WTC11 (cell line): ENCODE data around the gene LDLRAD3. TPM values are rescaled to one million over a fixed set of nuclear protein-coding genes. Genes with fewer than 3 reads are reported as not detected.

Source experiments
- ATAC-seq: fragments of 200-7000 bp; cut with Tn5 transposase; 2 replicates; pipeline ENCODE4 v1.10.0; 2021; ENCODE audit warnings: mild to moderate bottlenecking, moderate library complexity
- CTCF ChIA-PET: fragments of 300-600 bp; sonication (Branson Sonifier 250); formaldehyde crosslinking; loops from one replicate; lab custom pipeline; 2021; ENCODE audit warnings: antibody characterized with exemption; lab: Charles Lee
- POLR2A ChIA-PET: fragments of 350-600 bp; sonication (Branson Sonifier 250); formaldehyde crosslinking; loops from one replicate; lab custom pipeline; 2021; ENCODE audit warnings: antibody characterized with exemption; lab: Charles Lee
- DNase-seq: peaks from one replicate; pipeline ENCODE4 v3.0.0; 2021; ENCODE audit warnings: low spot score
- H3K27ac Mint-ChIP-seq: 2 replicates; pipeline ENCODE4 v1.8.0; 2021; ENCODE audit warnings: mixed read lengths
- H3K27me3 Mint-ChIP-seq: 2 replicates; pipeline ENCODE4 v1.8.0; 2021; ENCODE audit warnings: low read depth, mild to moderate bottlenecking, moderate library complexity, mixed read lengths
- H3K36me3 Mint-ChIP-seq: 2 replicates; pipeline ENCODE4 v1.8.0; 2021; ENCODE audit warnings: mixed read lengths
- H3K4me1 Mint-ChIP-seq: 2 replicates; pipeline ENCODE4 v1.8.0; 2022; ENCODE audit warnings: mixed read lengths
- H3K4me3 Mint-ChIP-seq: 2 replicates; pipeline ENCODE4 v1.8.0; 2021; ENCODE audit warnings: mild to moderate bottlenecking, moderate library complexity, mixed read lengths
- H3K9me3 Mint-ChIP-seq: 2 replicates; pipeline ENCODE4 v1.8.0; 2021; ENCODE audit warnings: mixed read lengths
- ATF3 ChIP-seq: sonication (generic); formaldehyde crosslinking; conservative IDR thresholded peaks from 2 replicates; pipeline ENCODE4 v1.8.1; 2022; ENCODE audit warnings: mild to moderate bottlenecking, missing genetic modification reagents
- CBFB ChIP-seq: sonication (generic); formaldehyde crosslinking; IDR thresholded peaks from 2 replicates; pipeline ENCODE4 v1.8.1; 2022; ENCODE audit warnings: mild to moderate bottlenecking, low read depth, missing genetic modification reagents
- ESRRA ChIP-seq: sonication (generic); formaldehyde crosslinking; IDR thresholded peaks from 2 replicates; pipeline ENCODE4 v1.8.1; 2022; ENCODE audit warnings: mild to moderate bottlenecking, missing genetic modification reagents, borderline replicate concordance
- FOXP4 ChIP-seq: sonication (generic); formaldehyde crosslinking; IDR thresholded peaks from 2 replicates; pipeline ENCODE4 v1.8.0; 2022; ENCODE audit warnings: mild to moderate bottlenecking, missing genetic modification reagents
- KAT7 ChIP-seq: sonication (generic); formaldehyde crosslinking; IDR thresholded peaks from 2 replicates; pipeline ENCODE4 v1.8.1; 2023; ENCODE audit warnings: missing genetic modification reagents, mild to moderate bottlenecking, borderline replicate concordance
- NFE2L1 ChIP-seq: sonication (generic); formaldehyde crosslinking; IDR thresholded peaks from 2 replicates; pipeline ENCODE4 v1.8.1; 2023; ENCODE audit warnings: missing genetic modification reagents
- NR2C2 ChIP-seq: sonication (generic); formaldehyde crosslinking; IDR thresholded peaks from 2 replicates; pipeline ENCODE4 v1.8.0; 2022; ENCODE audit warnings: mild to moderate bottlenecking, missing genetic modification reagents
- NR3C1 ChIP-seq: sonication (generic); formaldehyde crosslinking; conservative IDR thresholded peaks from 2 replicates; pipeline ENCODE4 v1.8.1; 2023; ENCODE audit warnings: low read depth, mild to moderate bottlenecking, missing genetic modification reagents
- PRDM15 ChIP-seq: sonication (generic); formaldehyde crosslinking; IDR thresholded peaks from 2 replicates; pipeline ENCODE4 v1.8.0; 2022; ENCODE audit warnings: missing genetic modification reagents
- SOX15 ChIP-seq: fragments of 250-450 bp; sonication (Bioruptor Pico); IDR thresholded peaks from 2 replicates; pipeline ENCODE4 v1.9.0; 2021; ENCODE audit warnings: mild to moderate bottlenecking
- SP1 ChIP-seq: sonication (generic); formaldehyde crosslinking; conservative IDR thresholded peaks from 2 replicates; pipeline ENCODE4 v1.8.1; 2022; ENCODE audit warnings: missing genetic modification reagents
- TCF7 ChIP-seq: sonication (generic); formaldehyde crosslinking; IDR thresholded peaks from 2 replicates; pipeline ENCODE4 v1.8.0; 2022; ENCODE audit warnings: mild to moderate bottlenecking, low read depth, missing genetic modification reagents, moderate library complexity
- ZMAT4 ChIP-seq: fragments of 250-450 bp; sonication (Bioruptor Pico); IDR thresholded peaks from 2 replicates; pipeline ENCODE4 v1.9.0; 2021; ENCODE audit warnings: mild to moderate bottlenecking
- ZNF138 ChIP-seq: sonication (generic); formaldehyde crosslinking; conservative IDR thresholded peaks from 2 replicates; pipeline ENCODE4 v1.8.1; 2022; ENCODE audit warnings: mild to moderate bottlenecking, moderate library complexity, missing genetic modification reagents
- ZNF281 ChIP-seq: sonication (generic); formaldehyde crosslinking; IDR thresholded peaks from 2 replicates; pipeline ENCODE4 v1.8.0; 2023; ENCODE audit warnings: mild to moderate bottlenecking, missing genetic modification reagents
- total RNA-seq: library from RNA; stranded (reverse); gene quantifications from 3 replicates; pipeline ENCODE4 v1.2.3, GENCODE V29; 2021
- TF ChIP-seq, protein P1 (sequence below): sonication (generic); formaldehyde crosslinking; IDR thresholded peaks from 2 replicates; pipeline ENCODE4 v1.8.1; 2023; ENCODE audit warnings: mild to moderate bottlenecking, missing genetic modification reagents
- TF ChIP-seq, protein P2 (sequence below): sonication (generic); formaldehyde crosslinking; IDR thresholded peaks from 2 replicates; pipeline ENCODE4 v1.8.0; 2022; ENCODE audit warnings: mild to moderate bottlenecking, missing genetic modification reagents
- TF ChIP-seq, protein P3 (sequence below): fragments of 200-600 bp; IDR thresholded peaks from 2 replicates; pipeline ENCODE4 v1.8.0; 2022; ENCODE audit warnings: antibody characterized with exemption

LDLRAD3 gene
- total RNA-seq, 1 experiment from 2014 or later: 14.5 TPM

GRCh38 chr11:36060926-36061325 is 117.1 kb downstream of the LDLRAD3 start:
- no peak for DNase-seq
- TF ChIP-seq NR2C2 (CRISPR knock-in tag) (no peak), NR3C1 (no peak), ZMAT4 (no peak), SP1 (CRISPR knock-in tag) (no peak)
- TF ChIP-seq, protein P1, sequence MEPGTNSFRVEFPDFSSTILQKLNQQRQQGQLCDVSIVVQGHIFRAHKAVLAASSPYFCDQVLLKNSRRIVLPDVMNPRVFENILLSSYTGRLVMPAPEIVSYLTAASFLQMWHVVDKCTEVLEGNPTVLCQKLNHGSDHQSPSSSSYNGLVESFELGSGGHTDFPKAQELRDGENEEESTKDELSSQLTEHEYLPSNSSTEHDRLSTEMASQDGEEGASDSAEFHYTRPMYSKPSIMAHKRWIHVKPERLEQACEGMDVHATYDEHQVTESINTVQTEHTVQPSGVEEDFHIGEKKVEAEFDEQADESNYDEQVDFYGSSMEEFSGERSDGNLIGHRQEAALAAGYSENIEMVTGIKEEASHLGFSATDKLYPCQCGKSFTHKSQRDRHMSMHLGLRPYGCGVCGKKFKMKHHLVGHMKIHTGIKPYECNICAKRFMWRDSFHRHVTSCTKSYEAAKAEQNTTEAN (CRISPR knock-in tag): no peak
- TF ChIP-seq, protein P2, sequence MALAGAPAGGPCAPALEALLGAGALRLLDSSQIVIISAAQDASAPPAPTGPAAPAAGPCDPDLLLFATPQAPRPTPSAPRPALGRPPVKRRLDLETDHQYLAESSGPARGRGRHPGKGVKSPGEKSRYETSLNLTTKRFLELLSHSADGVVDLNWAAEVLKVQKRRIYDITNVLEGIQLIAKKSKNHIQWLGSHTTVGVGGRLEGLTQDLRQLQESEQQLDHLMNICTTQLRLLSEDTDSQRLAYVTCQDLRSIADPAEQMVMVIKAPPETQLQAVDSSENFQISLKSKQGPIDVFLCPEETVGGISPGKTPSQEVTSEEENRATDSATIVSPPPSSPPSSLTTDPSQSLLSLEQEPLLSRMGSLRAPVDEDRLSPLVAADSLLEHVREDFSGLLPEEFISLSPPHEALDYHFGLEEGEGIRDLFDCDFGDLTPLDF: no peak
- Mint-ChIP-seq H3K4me3 (no peak overlapping the region), H3K27me3 (no peaks in the 10 kb centered on the region), H3K9me3 (peaks cover 13% of the 10 kb centered on the region), H3K4me1 (peaks cover 30% of the 10 kb centered on the region), H3K27ac (no peak overlapping the region), H3K36me3 (peaks cover 12% of the 10 kb centered on the region)
- ATAC-seq: no peak
- ChIA-PET POLR2A (interaction anchor here (0.8 kb wide), 1 partner anchor 44 kb away, joined by 5 read pairs; no protein-coding TSS in a partner anchor), CTCF (interaction anchor here (0.9 to 2.9 kb wide), 4 partner anchors 18 to 239 kb away, joined by 3 to 19 read pairs (median 7); no protein-coding TSS in a partner anchor)

- H3K4me3 Mint-ChIP-seq: no peak overlapping the region
- peaks cover 19% of the 10 kb centered on the region for H3K9me3 Mint-ChIP-seq
- no peaks in the 10 kb centered on the region for H3K27me3 Mint-ChIP-seq
- peaks cover 17% of the 10 kb centered on the region for H3K36me3 Mint-ChIP-seq
- H3K4me1 Mint-ChIP-seq: peaks cover 27% of the 10 kb centered on the region
- ATAC-seq (no peak), DNase-seq (no peak)
- ChIA-PET POLR2A (interaction anchor here (0.8 kb wide), 1 partner anchor 43 kb away, joined by 5 read pairs; no protein-coding TSS in a partner anchor), CTCF (interaction anchor here (0.9 to 2.9 kb wide), 6 partner anchors 8 to 239 kb away, joined by 3 to 19 read pairs (median 7); no protein-coding TSS in a partner anchor)
- no peak overlapping the region for H3K27ac Mint-ChIP-seq
- TF ChIP-seq SOX15 (CRISPR knock-in tag): no peak
- no peak for TF ChIP-seq PRDM15 (CRISPR knock-in tag)
- no peak for TF ChIP-seq ZNF138 (CRISPR knock-in tag)
- no peak for TF ChIP-seq FOXP4
- TF ChIP-seq ESRRA (CRISPR knock-in tag): no peak
- no peak for TF ChIP-seq CBFB
- no peak for TF ChIP-seq NFE2L1 (CRISPR knock-in tag)
- TF ChIP-seq KAT7 (CRISPR knock-in tag): no peak
- TF ChIP-seq NR2C2 (CRISPR knock-in tag): no peak
- no peak for TF ChIP-seq ZNF281 (CRISPR knock-in tag)
- no peak for TF ChIP-seq TCF7 (CRISPR knock-in tag)
- TF ChIP-seq, protein P1 (CRISPR knock-in tag): no peak
- TF ChIP-seq ATF3 (CRISPR knock-in tag): no peak
- TF ChIP-seq, protein P3, sequence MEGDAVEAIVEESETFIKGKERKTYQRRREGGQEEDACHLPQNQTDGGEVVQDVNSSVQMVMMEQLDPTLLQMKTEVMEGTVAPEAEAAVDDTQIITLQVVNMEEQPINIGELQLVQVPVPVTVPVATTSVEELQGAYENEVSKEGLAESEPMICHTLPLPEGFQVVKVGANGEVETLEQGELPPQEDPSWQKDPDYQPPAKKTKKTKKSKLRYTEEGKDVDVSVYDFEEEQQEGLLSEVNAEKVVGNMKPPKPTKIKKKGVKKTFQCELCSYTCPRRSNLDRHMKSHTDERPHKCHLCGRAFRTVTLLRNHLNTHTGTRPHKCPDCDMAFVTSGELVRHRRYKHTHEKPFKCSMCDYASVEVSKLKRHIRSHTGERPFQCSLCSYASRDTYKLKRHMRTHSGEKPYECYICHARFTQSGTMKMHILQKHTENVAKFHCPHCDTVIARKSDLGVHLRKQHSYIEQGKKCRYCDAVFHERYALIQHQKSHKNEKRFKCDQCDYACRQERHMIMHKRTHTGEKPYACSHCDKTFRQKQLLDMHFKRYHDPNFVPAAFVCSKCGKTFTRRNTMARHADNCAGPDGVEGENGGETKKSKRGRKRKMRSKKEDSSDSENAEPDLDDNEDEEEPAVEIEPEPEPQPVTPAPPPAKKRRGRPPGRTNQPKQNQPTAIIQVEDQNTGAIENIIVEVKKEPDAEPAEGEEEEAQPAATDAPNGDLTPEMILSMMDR: no peak
Observed at GRCh38 chr11:36061471-36061870, 117.6 kb downstream of the LDLRAD3 start.
